ENCODE data around the gene HPD.
"Not testable (repeated sequence)": the region's sequence is repeated elsewhere in the genome, so short reads cannot be mapped to it uniquely, and the experiment has no call there.

HPD gene

DNA sequence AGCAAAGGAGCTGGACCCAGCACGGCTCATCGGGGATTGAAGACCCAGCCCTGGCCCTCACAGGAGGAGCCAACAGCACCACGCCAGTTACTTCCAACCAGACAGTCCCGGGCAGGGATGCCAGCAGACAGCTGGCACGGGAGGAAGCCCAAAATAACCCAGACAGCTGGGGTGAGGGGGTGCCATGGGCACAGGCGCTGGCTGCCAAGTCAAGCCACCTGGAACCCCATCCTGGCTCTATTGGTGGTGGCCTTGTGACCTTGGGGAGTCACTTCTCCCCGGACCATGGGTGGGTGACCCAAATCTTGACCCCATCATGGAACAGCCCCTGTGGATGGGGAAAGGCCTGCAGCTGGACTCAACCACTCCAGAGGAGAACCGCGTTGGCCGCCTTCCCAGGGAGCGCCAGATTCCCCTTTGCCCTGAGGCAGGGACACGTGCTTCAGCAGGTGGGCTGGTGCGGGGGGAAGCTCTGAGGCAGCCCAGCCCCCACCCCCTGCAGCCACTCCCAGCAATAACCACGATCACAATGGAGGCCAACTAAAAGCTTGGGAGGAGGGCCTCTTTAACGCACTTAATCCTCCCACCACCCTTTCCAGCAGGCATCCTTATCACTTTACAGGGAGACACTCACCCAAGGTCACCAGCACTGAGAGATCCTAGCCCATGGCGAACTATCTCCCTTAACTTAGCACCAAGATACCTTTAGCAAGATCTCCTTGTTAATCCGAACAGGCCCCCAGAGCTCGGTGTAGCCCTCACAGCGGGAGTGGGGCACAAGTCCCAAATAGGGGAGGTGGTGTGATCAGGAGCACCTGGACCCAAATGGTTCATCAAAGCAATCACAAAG lies 60.5 kb downstream of the HPD start:
- DNase-seq: no peak

DNA sequence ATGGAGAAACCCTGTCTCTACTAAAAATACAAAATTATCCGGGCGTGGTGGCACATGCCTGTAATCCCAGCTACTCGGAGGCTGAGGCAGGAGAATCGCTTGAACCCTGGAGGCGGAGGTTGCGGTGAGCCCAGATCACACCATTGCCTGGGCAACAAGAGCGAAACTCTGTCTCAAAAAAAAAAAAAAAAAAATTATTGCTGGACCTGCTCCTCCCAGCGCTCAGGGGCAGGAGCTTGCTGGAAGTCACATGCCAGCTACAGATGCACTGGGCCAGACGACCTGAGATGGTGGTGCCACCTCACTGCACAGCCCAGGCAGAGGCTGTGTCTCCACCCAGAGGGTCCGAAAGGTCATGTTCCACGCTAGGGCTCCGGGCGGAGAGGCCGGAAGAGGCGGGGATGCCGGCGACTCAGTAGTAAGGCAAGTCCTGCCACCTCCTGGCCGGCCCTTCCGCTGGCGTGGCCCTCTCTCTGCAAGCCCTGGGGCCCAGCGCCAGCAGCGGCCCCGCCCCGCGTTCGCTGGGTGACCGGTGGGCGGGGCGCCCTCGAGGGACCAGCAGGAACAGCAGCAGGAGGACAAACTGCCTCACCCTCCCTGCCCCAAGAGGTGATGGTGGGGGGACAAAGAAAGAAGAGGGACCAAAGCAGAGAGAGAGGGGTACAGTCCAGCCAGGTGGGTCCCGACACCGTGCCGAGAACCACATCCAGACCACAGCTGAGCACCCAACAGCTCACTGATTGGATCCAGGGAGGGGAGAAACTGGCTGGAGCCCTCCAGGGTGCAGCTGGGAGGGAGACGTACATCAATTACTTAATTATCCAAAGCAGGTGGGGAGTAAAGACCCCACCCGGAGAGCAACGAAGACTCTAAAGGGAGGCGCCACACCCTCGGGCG lies 61.6 kb downstream of the HPD start:
- no peak for DNase-seq

DNA sequence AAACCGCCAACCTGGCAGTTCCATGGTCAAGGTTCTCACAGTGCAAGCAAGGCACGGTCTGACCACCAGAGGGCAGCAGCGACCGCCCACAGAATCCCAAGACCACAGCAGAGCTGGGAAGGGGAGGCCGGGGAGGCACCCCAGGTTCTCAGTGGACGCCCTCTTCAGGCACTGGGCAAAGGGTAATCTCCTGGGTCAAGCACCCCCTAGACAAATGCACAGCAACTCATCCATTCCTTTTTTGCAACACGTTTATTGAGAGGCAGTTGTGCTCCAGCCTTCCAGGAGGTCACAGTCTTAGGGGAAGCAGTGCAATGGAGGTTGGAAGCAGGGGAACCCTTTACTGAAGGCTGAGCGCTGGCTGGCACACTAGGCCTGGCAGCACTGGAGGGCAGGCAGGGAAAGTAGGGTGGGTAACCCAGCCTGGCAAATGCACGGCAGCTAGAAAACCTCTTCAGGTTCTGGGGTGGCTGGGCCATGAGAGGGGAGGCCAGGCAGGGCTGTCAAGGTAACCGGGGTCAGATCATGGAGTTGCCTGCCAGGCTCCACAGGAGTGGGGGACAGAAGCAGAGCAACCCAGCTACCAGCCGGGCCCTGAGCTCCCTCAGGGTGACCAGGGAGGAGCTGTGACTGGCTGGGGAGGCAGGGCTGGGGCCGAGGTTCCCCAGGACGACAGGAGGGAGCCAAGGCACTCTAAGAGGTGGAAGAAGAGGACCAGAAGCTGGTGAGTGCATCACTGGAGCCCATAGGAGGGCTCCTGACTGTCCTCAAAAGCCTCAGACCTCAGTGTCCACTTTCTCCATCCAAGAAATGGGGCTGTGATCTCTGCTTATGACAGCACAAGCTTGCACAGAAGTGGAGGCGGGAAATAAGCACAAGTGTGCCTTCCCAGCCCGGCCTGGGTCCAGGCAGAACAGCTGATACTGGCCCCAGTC lies 63.4 kb downstream of the HPD start:
- DNase-seq: peak; percentile 88

DNA sequence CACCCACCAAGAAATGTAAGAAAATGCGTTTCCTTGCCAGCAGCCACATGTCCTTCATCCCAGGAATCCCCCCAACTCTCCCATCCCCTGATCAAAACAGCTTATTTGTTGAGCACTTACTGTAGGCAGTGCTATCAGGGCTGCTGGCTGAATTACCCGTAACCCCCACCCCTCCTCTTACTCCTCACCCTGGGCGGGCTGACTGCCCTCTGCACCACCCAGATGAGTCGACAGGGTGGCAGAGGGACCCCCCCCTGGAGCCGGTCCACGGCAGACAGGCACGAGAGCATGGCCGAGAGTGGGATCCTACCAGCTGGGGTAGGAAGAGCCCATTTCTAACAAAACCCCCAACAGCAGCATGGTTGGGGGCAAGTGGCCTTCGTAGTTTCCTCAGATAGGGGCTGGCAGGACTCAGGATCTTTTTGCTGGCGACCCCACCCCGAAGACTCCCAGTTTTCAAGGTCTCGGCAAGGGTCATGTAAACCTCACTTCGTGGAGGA lies 64.1 kb downstream of the HPD start:
- DNase-seq: peak; percentile 65

DNA sequence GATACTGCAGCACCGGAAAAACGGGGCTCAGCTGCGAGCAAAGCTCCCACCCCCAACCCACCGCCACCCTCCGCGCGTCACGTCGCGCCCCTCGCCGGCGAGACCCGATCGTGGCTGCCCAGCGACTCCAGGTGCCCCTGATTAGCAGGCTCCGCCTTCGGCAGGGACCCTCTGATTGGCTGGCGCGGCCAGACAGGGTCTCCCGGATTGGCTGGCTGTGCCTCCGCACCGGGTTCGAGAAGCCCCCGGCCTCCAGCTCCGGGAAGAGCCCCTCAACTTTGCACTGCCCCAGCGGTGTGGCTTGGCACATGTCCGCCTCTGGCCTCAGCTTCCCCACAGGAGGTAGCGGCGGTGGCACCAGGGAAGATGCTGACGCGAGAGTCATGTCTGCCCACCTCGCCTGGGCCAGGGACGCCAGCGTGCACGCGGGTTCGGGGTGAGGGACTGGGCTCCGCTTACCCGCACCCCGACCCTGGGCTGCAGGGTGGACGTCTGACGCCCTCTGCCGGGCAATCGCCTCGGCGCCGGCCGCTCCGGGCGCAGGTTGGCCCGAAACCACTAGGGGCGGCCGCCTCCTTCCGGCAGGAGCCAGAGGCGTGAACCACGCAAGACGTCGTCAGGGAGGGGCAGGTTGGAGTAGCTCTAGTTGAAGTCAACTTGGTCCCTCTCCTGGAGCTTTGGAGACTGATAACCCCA lies 64.7 kb downstream of the HPD start:
- DNase-seq: peak; percentile 96

DNA sequence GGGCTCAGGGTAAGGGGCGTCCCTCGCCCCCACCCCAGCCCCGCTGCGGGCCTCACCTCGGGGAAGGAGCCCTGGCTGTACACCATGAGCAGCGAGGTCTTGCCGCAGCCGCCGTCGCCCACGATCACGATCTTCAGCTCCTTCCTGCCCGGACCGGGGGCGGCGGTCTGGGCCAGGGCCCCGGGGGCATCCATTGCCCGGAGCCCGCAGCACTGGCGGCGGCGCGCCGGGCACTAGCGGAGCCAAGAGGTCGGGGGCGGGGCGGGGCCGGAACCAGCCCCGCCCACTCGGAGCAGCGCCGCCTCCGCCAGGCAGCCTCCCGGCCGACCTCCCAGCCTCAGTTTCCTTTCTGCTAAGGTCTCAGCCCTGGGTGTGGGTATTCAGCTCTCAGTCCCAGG lies 65.2 kb downstream of the HPD start, which contains the start of gene RHOF:
RHOF (minus strand) TSS at position 249 of the 398 bp plus-strand sequence; CDS start at position 194, 55 bp downstream.
- DNase-seq: peak; percentile 73

DNA sequence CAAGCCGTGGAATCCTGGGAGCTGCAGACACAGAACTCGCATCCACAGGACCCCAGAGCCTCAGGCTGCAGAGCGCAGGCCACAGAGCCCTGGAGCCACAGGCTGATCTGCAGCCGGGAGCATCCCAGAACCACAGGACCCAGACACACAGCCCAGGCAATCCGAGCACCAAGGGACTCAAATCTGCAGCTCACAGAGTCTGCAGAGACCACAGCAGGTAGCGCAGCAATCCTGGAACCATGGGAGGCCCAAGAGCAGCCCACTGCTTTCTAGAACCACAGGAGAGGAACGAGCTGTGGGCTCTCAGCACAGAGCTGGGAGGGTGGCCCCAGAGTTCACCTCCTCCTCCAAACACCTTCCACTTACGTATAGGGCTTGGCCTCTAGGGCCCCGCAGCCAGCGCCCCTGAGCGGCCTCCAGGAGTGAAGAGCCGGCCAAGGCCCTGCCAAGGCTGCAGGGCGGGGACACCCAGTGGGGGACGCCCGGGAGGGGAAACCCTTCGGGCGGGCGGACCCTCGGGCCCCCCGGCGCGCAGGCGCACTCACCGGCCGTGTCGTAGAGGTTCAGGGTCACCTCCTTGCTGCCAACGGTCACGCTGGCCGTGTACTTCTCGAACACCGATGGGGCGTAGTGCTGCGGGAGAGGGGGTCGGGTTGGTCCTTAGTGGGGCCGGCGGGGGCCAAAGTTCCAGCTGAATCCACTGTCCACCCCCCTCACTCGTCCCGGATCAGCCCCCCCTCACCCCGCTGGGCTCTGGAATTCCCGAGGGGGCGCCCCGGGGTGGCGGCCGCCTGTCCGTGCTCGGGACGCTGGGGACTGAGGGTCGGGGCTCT lies 65.8 kb downstream of the HPD start:
- peak; percentile 66 for DNase-seq

DNA sequence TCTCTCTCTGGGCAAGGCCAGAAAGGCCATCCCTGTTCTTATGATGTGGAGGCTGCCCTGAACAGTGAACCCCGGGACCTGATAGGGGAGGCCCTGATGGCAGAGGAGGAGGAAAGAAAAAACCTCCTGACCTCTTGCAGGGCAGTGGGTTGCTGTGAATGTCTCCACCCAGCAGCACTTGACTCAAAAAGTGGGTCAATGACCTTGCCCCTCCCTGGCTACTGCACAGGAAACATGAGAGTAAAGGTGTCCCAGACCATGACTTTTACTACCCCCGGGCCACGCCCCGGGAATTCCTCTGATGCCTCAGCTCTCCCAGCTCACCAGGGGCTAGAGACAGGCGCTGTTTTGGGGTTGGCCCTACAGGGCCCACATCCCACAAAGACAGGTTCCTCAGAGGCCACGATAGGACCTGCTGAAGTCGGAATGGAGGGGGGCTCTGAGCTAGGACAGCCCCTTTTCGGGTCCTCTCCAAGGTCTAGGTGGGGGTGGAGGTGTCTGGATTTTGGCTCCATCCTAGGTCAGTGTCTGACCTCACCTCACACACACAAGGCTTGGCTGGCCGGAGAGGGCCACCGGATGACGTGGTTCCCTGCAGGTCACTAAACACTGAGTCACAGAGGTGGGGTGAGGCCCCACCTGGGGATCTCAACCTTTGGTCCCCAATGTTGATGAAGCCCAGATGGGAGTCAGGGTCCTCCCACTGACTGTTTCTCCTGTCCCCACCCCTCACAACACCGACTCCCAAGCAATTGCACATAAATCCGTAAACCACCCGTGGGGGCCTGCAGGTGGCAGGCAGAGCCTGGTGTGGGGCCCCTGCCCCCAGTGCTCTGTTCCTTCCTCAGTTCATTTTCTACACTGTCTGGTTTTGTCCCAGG lies 66.7 kb downstream of the HPD start:
- DNase-seq: peak; percentile 37

DNA sequence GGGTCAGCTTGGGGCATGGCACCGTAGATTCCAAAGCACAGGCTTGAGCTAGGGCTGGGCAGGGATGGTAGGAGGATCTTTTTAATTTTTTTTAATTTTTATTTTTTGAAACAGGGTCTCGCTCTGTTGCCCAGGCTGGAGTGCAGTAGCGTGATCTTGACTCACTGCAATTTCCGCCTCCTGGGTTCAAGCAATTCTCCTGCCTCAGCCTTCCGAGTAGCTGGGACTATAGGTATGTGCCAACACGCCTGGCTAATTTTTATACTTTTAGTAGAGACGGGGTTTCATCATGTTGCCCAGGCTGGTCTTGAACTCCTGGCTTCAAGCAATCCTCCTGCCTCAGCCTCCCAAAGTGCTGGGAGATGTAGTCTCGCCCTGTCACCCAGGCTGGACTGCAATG lies 67.9 kb downstream of the HPD start:
- DNase-seq: not testable (repeated sequence)

DNA sequence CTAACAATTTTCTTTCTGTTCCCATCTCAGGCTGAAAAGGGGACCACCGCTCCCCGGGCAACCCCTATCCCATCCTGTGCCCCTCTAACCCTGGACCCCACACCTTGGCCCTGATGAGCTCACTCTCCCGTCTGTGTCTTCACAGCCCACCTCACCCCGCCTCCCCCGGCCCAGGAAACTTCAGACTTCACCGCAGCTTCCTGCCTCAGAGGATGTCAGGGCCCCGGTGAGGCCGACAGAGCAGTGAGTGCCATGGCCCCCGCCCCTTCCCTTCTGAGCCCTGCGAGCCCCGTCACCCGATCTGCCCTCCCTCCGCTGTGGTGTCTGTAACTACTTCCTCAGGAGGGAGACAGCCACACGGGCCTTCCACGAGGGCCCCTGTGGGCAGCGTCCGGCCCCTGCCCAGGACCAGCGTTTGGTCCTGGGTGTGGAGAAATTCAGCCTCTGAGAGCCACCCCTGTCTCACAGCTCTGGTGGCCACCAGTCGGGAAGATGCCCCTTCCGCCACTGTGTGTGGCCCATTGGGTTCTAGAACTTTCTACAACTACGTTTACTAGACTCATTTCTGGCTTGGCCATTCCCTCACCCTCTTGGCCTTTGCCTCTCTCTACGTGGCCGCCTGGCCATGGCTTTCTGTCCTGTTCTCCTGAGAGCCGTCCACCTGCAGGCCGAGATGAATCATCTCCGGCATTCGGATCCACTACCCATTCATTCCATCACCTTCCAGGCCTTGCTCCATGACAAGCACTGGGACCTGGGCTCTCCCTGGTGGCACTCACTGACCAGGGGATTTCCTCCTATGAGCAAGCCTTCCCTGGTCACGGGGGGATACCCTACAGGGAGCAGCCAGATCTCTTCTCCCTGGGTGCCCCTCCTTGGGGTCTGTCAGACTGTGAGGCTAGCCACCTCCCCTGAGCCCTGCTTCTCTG lies 68.6 kb downstream of the HPD start:
- peak; percentile 87 for DNase-seq

Measured in activated CD4-positive, CD25-positive, alpha-beta regulatory T cell treated with anti-CD3 and anti-CD28 coated beads, Interleukin-2, amount 50 U/mL, for 72 hours (primary cell).